HUES64 (cell line): ENCODE results near the gene ACKR4.
"Not testable (repeated sequence)": the region's sequence is repeated elsewhere in the genome, so short reads cannot be mapped to it uniquely, and the experiment has no call there.

Source experiments
- H3K27ac ChIP-seq: 2 replicates; pipeline ENCODE4 v1.7.0; 2013; ENCODE audit warnings: low read depth, low read length, inconsistent platforms
- H3K27me3 ChIP-seq: 2 replicates; pipeline ENCODE4 v1.6.1; 2013; ENCODE audit warnings: mild to moderate bottlenecking, low read length; ENCODE audit not compliant: insufficient read depth
- H3K36me3 ChIP-seq: 2 replicates; pipeline ENCODE4 v1.6.1; 2013; ENCODE audit warnings: mild to moderate bottlenecking, low read length; ENCODE audit not compliant: insufficient read depth
- H3K4me1 ChIP-seq: 2 replicates; pipeline ENCODE4 v1.6.1; 2013; ENCODE audit warnings: mild to moderate bottlenecking, low read length, moderate library complexity; ENCODE audit not compliant: insufficient read depth
- H3K4me3 ChIP-seq: 2 replicates; pipeline ENCODE4 v1.5.1; 2013; ENCODE audit warnings: mild to moderate bottlenecking, low read length, moderate library complexity
- H3K9ac ChIP-seq: 2 replicates; pipeline ENCODE4 v1.6.1; 2013; ENCODE audit warnings: mild to moderate bottlenecking, low read depth, low read length
- H3K9me3 ChIP-seq: 2 replicates; pipeline ENCODE4 v1.6.1; 2013; ENCODE audit warnings: low read depth, low read length; ENCODE audit not compliant: insufficient read depth
- WGBS: fragments of 150-250, 120-280 bp; methylation state at CpG from one replicate; pipeline ENCODE4 v1.1.7; 2013; ENCODE audit warnings: missing lambda C conversion rate; 5-methylcytosine and 5-hydroxymethylcytosine counted together

The ACKR4 gene

DNA sequence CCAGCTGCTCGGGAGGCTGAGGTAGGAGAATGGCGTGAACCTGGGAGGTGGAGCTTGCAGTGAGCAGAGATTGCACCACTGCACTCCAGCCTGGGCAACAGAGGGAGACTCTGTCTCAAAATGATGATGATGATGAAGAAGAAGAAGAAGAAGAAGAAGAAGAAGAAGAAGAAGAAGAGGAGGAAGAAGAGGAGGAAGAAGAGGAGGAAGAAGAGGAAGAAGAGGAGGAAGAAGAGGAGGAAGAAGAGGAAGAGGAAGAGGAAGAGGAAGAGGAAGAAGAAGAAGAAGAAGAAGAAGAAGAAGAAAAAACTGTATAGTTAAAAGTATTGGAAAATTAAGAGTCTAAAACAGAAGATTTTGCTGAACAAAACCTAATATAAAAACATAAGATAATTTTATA is 44.4 kb downstream of the ACKR4 start:
- H3K9me3 ChIP-seq, H3K4me3 ChIP-seq, H3K9ac ChIP-seq, H3K27me3 ChIP-seq, H3K27ac ChIP-seq, H3K4me1 ChIP-seq: not testable (repeated sequence)
- peaks cover 33% of the 10 kb centered on the region for H3K36me3 ChIP-seq
- 92% methylated on average over 2 of the region's 2 CpGs for WGBS

DNA sequence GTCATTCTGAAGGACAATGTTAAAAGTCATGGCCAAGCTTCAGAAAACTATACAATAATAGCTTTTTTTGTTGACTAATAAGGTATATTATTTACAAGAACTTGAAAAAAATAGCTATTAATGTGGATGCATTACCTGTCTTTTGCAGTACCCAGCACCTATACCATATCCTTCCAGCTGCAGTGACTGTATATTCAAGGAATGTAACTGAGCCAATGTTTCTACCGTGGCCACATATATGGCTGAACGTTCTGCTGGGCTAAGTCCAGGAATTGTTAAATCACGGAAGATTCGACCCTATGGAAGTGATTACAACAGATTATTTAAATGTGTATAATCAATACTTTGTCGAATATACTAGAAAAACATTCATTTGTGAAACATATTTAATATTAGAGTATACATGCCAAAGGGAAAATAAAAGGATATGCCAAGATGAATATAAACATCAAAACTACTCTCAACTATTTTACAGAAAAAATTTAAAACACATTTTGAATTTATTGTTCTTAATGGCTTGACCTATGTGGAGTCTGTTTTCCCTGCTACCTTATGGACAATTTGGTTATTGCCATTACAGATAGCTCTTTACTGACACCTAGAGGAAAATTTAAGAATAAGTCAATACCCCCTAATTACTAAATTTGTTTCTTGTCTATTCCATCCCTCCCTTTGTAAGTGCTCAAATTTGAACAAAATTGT is 44.9 kb downstream of the ACKR4 start:
- Histone ChIP-seq H3K27me3 (no peaks in the 10 kb centered on the region), H3K36me3 (peaks cover 29% of the 10 kb centered on the region), H3K9me3 (no peaks in the 10 kb centered on the region), H3K9ac (no peak overlapping the region), H3K27ac (no peak overlapping the region), H3K4me3 (no peak overlapping the region), H3K4me1 (no peaks in the 10 kb centered on the region)
- 85% methylated on average over 4 of the region's 5 CpGs for WGBS

DNA sequence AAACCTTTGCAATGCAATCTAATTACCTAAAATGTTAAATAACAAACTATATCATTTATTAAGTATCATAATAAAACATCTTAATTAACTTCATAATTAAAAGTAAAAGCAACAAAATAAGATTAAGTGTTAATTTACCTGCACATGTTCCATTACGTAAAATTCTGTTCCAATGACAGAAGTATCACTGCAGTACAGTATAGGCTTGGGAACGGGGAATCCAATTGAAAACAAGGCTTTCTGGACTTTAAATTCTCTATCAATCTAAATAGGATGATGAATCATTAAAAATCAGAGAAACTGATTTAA is 45.4 kb downstream of the ACKR4 start:
- H3K9me3 ChIP-seq: no peaks in the 10 kb centered on the region
- H3K27ac ChIP-seq: no peak overlapping the region
- 58% methylated on average over 2 of the region's 2 CpGs for WGBS
- no peak overlapping the region for H3K4me3 ChIP-seq
- H3K9ac ChIP-seq: no peak overlapping the region
- H3K36me3 ChIP-seq: peaks cover 28% of the 10 kb centered on the region
- H3K27me3 ChIP-seq: no peaks in the 10 kb centered on the region
- no peaks in the 10 kb centered on the region for H3K4me1 ChIP-seq

DNA sequence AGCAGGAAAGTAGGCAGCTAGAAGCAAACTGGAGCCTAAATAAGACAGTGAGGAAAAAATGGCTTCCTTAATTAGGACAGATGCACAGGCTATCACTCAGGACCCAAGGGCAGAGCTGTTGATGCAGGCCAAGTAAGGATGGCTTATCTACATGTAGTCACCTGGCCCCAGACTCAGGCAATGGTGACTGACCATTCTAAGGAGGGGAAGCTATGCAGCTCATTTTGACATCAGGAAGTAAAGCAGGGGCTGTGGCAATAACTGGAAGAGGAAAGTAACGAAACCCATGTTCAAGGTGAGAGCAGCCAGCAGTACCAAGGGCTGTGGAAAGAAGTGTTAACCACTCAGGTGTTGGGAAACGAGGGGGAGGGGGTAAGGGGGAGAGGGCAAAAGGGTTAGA is 46.3 kb downstream of the ACKR4 start:
- Histone ChIP-seq H3K4me3 (no peak overlapping the region), H3K36me3 (peaks cover 19% of the 10 kb centered on the region), H3K27me3 (no peaks in the 10 kb centered on the region), H3K27ac (no peak overlapping the region), H3K9me3 (no peaks in the 10 kb centered on the region), H3K9ac (no peak overlapping the region), H3K4me1 (no peaks in the 10 kb centered on the region)
- WGBS: 83% methylated on average over 2 of the region's 2 CpGs

DNA sequence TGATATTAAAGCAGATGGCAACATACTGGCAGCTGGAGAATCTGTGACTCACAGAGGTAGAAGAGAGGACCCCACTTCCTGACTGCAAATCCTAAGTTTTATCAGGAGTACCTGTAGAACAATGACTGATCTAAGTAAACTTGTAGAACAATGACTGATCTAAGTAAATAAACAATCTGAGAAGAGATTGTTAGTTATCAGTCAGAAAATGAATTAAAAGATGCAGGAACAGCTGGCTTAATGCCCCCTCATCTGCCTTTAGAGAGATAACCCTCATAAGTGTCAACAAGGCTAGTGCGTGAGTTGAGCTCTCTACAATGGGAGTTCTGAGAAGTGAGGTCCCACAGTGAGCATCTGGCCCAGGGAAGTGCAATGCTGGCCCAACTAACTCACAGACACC is 48.0 kb downstream of the ACKR4 start:
- no peaks in the 10 kb centered on the region for H3K4me1 ChIP-seq
- no peak overlapping the region for H3K27ac ChIP-seq
- H3K36me3 ChIP-seq: peaks cover 5% of the 10 kb centered on the region; the same call in 1 of the 2 replicates
- no peaks in the 10 kb centered on the region for H3K9me3 ChIP-seq
- 85% methylated on average over 1 of the region's 1 CpG for WGBS
- no peak overlapping the region for H3K4me3 ChIP-seq
- H3K27me3 ChIP-seq: no peaks in the 10 kb centered on the region
- no peak overlapping the region for H3K9ac ChIP-seq

DNA sequence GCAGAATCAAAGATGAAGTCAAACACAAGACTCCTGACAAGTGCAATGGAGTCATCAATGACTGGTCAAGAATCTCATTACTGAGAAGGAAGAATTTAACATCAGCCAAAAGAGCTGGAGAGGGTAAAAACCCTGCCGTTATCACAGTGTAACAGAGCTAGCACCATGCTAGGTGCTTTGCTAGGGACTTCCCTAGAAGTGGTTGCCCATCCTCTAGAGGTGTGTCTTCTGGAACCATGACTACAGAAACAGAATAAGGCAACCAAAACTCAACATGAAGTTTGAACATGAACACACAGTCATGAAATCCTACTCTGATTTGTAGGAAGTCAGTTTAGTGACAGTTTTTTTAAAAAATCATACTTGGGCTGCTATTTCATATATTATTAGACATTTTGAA is 53.1 kb downstream of the ACKR4 start:
- no peak overlapping the region for H3K27ac ChIP-seq
- no peak overlapping the region for H3K9ac ChIP-seq
- H3K27me3 ChIP-seq: no peaks in the 10 kb centered on the region
- no peaks in the 10 kb centered on the region for H3K36me3 ChIP-seq
- no peaks in the 10 kb centered on the region for H3K4me1 ChIP-seq
- no peak overlapping the region for H3K4me3 ChIP-seq
- H3K9me3 ChIP-seq: no peaks in the 10 kb centered on the region
- 57% methylated on average over 1 of the region's 1 CpG for WGBS
